ENCODE measurements around the gene CFHR5.
"Not testable (repeated sequence)": the region's sequence is repeated elsewhere in the genome, so short reads cannot be mapped to it uniquely, and the experiment has no call there.

CFHR5 gene

GRCh38 chr1:196977278-196977677 is at the start of gene CFHR5:
CFHR5 (plus strand) TSS chr1:196977556; CDS start chr1:196977665, 109 bp downstream.
- no peak for DNase-seq

DNA sequence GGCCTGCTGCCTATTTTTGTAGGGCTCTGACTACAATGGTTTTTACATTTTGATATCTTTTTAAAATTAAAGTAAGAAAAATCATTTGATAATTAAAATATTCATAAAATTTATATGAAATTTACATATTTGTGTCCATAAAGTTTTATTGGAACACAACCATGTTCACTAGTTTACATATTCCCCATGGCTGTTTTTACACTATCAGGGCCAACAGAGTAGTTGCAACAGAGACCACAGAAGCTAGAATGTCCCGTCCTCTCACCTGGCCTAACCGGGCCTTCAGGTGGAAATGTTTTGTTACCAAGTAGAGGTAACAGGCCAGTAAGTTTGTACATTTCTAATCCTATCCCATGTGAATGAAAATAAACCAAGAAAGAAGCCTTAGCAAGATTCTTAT is 44.5 kb upstream of the CFHR5 start:
- DNase-seq: not testable (repeated sequence)

DNA sequence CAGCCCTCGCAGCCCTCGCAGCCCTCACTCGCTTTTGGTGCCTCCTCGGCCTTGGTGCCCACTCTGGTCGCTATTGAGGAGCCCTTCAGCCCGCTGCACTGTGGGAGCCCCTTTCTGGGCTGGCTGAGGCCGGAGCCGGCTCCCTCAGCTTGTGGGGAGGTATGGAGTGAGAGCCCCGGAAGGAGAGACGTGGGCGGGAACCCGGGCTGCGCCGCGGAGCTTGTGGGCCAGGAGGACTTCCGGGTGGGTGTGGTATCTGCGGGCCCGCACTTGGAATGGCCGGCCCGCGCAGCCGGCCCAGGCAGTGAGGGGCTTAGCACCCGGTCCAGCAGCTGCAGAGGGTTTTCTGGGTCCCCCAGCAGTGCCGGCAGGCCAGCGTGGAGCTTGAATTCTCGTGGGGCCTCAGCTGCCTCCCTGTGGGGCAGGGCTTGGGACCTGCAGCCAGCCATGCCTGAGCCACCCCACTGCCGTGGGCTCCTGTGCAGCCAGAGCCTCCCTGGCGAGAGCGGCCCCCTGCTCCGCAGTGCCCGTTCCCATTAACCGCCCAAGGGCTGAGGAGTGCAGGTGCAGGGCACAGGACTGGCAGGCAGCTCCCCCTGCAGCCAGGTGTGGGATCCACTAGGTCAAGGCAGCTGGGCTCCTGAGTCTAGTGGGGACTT is 43.7 kb upstream of the CFHR5 start:
- no peak for DNase-seq

- DNase-seq: not testable (repeated sequence)
Measured at GRCh38 chr1:196941474-196941873, 35.9 kb upstream of the CFHR5 start.

GRCh38 chr1:196943568-196943967 is 33.8 kb upstream of the CFHR5 start, which contains the start of gene CFHR2:
CFHR2 (plus strand) TSS chr1:196943738; CDS start chr1:196943881, 143 bp downstream.
- not testable (repeated sequence) for DNase-seq

DNA sequence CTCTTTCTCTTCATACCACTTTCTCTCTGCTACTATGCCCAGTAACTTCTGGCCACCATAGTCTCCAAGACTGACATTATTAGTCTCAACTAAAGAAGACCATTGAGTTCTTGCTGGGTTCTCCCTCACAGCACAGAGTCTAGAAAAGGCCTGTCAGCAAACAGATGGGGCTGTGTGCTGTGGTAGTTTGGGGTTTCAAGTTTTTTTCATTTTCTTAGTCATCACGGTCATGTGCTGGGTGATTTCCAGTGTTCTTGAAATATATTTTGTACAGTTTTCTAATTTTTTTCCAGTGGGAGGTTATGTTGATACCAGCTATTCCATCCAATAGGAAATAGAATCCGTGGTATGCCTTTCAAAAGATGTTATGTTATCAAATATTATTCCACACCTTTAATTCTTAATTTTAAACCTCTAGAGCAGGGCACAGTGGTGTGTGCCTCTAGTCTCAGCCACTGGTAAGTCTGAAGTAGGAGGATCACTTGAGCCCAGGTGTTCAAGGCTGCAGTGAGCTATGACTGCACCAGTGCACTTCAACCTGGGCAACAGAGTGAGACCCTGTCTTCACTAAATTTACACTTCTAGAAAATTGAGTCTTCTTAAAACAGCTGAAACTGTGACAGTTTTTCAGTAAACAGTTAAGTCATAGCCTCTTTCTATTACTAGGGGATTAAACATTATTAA is 25.5 kb upstream of the CFHR5 start:
- DNase-seq: no peak

DNA sequence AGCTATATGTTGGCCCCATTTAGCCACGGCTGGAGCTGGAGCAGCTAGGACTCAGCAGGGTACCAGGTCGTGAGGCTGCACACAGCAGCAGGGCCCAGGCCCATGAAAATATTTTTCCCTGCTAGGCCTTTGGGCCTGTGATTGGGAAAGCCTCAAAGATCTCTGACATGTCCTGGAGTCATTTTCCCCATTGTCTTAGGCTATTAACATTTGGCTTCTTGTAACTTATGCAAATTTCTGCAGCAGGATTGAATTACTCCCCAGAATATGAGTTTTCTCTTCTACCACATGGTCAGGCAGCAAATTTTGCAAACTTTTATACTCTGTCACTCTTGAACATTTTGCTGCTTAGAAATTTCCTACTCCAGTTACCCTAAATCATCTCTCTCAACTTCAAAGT is 22.6 kb upstream of the CFHR5 start:
- no peak for DNase-seq

- DNase-seq: no peak
Measured at GRCh38 chr1:196955926-196956325, 21.4 kb upstream of the CFHR5 start.

- DNase-seq: no peak
Measured at GRCh38 chr1:196960854-196961253, 16.5 kb upstream of the CFHR5 start.

GRCh38 chr1:196970182-196970581 is 7.2 kb upstream of the CFHR5 start:
- DNase-seq: no peak

DNA sequence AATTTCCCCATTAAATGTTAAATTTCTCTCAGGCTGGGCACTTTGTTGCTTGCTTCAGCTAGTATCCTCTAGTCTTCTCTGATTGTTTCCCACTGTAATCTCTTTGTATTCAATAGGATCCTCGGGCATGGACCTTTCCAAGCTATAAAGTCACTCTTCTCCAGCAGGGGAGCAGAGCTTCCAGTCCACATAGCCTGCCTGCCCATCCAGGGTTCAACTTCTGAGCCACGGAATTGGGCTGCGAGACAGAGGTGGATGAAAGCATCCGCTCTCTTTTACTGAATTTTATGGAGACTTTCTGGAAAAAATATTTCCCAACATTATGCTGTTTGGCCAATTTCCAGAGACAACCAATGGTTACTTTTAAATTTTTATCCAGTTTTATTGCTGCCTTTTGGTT is 1.1 kb upstream of the CFHR5 start:
- DNase-seq: no peak

DNA sequence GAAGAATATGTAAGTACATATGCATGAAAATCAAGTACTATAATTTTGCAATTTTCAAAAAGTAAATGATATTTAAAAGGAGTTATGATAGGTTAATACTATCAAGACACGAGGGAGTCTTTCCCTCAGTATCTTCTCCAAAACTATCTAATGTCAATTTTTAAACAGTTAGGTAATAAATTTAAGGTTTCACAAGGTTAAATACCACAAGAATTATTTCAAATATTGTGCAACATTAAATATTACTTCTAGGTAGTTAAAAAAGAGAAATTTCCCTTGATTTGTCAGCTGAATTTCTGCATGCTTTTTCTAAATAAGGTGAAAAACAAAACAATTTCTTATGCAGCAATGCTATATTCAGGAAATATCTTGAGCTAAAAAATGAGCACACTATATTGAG is 3.5 kb downstream of the CFHR5 start:
- no peak for DNase-seq

DNA sequence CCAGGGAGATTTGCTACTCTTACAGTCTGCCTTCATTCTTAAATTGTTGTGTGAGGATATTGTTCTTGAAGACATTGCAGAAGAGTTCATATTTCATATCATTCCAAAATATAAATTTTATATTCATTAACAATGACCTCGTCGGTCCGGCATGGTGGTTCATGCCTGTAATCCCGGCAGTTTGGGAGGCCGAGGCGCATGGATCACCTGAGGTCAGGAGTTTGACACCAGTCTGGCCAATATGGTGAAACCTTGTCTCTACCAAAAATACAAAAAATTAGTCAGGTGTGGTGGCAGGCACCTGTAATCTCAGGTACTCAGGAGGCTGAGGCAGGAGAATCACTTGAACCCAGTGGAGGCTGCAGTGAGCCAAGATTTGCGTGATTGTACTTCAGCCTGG is 4.9 kb downstream of the CFHR5 start:
- DNase-seq: not testable (repeated sequence)

DNA sequence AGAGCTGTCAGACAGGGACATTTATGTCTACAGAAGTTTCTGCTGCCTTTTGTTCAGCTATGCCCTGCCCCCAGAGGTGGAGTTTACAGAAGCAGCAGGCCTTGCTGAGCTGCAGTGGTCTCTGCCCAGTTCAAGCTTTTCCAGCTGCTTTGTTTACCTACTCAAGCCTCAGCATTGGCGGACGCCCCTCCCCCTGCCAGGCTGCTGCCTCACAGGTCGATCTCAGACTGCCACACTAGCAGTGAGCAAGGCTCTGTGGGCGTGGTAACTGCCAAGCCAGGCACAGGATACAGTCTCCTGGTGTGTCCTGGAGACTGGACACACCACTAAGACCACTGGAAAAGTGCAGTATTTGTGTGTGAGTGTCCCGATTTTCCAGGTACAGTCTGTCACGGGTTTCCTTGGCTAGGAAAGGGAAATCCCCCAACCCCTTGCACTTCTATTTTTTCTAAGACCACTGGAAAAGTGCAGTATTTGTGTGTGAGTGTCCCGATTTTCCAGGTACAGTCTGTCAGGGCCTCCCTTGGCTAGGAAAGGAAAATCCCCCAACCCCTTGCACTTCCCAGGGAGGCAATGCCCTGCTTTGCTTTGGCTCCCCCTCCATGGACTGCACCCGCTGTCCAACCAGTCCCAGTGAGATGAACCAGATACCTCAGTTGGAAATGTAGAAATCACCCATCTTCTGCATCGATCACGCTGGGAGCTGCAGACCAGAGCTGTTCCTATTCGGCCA is 14.7 kb downstream of the CFHR5 start:
- DNase-seq: not testable (repeated sequence)

- no peak for DNase-seq
Measured at GRCh38 chr1:196993916-196994315, 16.6 kb downstream of the CFHR5 start.

- DNase-seq: no peak
Measured at GRCh38 chr1:196997423-196997822, 20.1 kb downstream of the CFHR5 start.

DNA sequence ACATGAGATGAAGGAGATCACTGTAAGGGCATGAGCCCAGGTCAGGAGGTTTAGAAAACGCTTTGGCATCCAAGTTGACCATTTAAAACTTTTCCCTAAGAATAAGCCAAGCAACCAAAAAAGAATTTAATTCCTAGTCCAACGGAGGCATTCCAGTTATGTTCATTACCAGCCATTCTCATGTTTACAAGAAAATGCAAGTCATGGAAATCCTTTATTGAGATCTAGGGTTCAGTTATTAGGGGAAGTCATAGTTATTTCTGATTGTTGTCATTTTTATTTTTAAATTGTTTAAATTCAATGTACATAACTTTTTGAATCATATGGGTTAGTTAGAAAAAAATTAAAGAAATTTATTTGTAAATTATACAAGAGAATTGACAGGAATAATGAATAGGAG is 24.5 kb downstream of the CFHR5 start:
- no peak for DNase-seq

DNA sequence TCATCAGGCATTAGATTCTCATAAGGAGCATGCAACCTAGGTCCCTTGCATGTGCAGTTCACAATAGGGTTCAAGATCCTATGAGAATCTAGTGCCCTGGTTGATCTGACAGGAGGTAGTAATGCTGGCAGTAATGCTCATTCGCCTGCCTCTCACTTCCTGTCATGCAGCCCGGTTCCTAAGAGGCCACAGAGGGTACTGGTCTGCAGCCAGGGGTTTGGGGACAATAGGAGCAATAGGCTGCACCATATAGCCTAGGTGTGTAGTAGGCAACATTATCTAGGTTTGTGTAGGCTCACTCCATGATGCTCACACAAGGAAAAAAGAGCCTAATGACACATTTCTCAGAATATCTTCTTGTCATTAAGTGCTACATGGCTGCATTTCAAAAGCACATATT is 25.8 kb downstream of the CFHR5 start:
- DNase-seq: no peak

GRCh38 chr1:197008861-197009260 is 31.5 kb downstream of the CFHR5 start:
- no peak for DNase-seq

GRCh38 chr1:197011614-197012013 is 34.3 kb downstream of the CFHR5 start:
- DNase-seq: no peak

GRCh38 chr1:197013234-197013633 is 35.9 kb downstream of the CFHR5 start:
- DNase-seq: no peak

GRCh38 chr1:197016751-197017150 is 39.4 kb downstream of the CFHR5 start:
- no peak for DNase-seq

GRCh38 chr1:197017558-197018146 is 40.3 kb downstream of the CFHR5 start:
- DNase-seq: no peak

GRCh38 chr1:197021716-197022115 is 44.4 kb downstream of the CFHR5 start:
- DNase-seq: no peak
